K562 (cell line): ENCODE data around the gene TCF7. TPM values are rescaled to one million over a fixed set of nuclear protein-coding genes. Genes with fewer than 3 reads are reported as not detected.

Source experiments
- ATAC-seq: fragments of 200-7000 bp; cut with Tn5 transposase; 3 replicates; pipeline ENCODE4 v1.9.1; 2020; ENCODE audit warnings: moderate library complexity
- BruUV-seq: library from RNA; stranded (reverse); fragments of 400-500 nt; replicated peaks from 2 replicates; lab custom pipeline; 2021; lab: Mats Ljungman, UMichigan
- CTCF ChIA-PET: fragments of 300-600 bp; formaldehyde crosslinking; extraction: SDS; loops from one replicate; lab custom pipeline; 2021; ENCODE audit warnings: low intra/inter-chr PET ratio; lab: Yijun Ruan, JAX
- POLR2A ChIA-PET: fragments of 300-600, 350-650 bp; sonication (Branson Sonifier 250); formaldehyde crosslinking; extraction: SDS; loops from one replicate; lab custom pipeline; 2021; ENCODE audit warnings: antibody characterized with exemption, inconsistent platforms; lab: Yijun Ruan, JAX
- DNase-seq, 4 experiments: peaks; one replicate each; pipeline versions ENCODE4 v3.0.0 to v3.0.0-alpha.2; 2011 to 2018; ENCODE audit warnings: low spot score in 3 of 4, mixed read lengths in 3 of 4; ENCODE audit errors: extremely low read depth in 1 of 4
- FAIRE-seq: peaks from 2 replicates; lab custom pipeline; 2011; peaks lifted over from hg19 to GRCh38; lab: Jason Lieb, UNC
- H2AFZ ChIP-seq: 2 replicates; pipeline ENCODE4 v1.6.0; 2011; ENCODE audit warnings: low read depth, low read length, control low read depth, inconsistent platforms
- H3K27ac ChIP-seq: fragments of 200-600 bp; 3 replicates; pipeline ENCODE4 v1.8.0; 2011; ENCODE audit warnings: low read depth, mild to moderate bottlenecking, control low read depth, inconsistent platforms, low read length, moderate library complexity, mixed read lengths; ENCODE audit errors: extremely low read depth
- H3K27me3 ChIP-seq, 2 experiments: fragments of 300-600 bp in 1 of 2; 2 replicates in 1 of 2; 3 replicates in 1 of 2; pipeline versions ENCODE4 v1.6.0 to v1.8.0; 2011; ENCODE audit warnings: inconsistent platforms in 2 of 2, low read length in 2 of 2, mild to moderate bottlenecking in 1 of 2, mixed read lengths in 1 of 2, moderate library complexity in 1 of 2; ENCODE audit not compliant: control insufficient read depth in 2 of 2, insufficient read depth in 2 of 2
- H3K36me3 ChIP-seq: fragments of 300-600 bp; 3 replicates; pipeline ENCODE4 v1.8.0; 2011; ENCODE audit warnings: mild to moderate bottlenecking, low read length, inconsistent platforms; ENCODE audit not compliant: control insufficient read depth, insufficient read depth
- H3K4me1 ChIP-seq, 2 experiments: fragments of 200-600 bp in 1 of 2; replicated peaks in 1 of 2; 2 replicates in 1 of 2; 3 replicates in 1 of 2; pipeline versions ENCODE4 v1.5.1 to v1.8.0; 2011; ENCODE audit warnings: inconsistent platforms in 2 of 2, low read length in 2 of 2, mild to moderate bottlenecking in 1 of 2, mixed read lengths in 1 of 2, moderate library complexity in 1 of 2; ENCODE audit not compliant: control insufficient read depth in 2 of 2, insufficient read depth in 2 of 2
- H3K4me2 ChIP-seq: 2 replicates; pipeline ENCODE4 v1.6.1; 2011; ENCODE audit warnings: low read length, control low read depth, inconsistent platforms, mixed read lengths; ENCODE audit not compliant: insufficient read depth
- H3K4me3 ChIP-seq: fragments of 200-600 bp; sonication (generic), shearing (Covaris generic); 2 replicates; pipeline ENCODE4 v1.5.1; 2016; ENCODE audit warnings: control low read depth, inconsistent platforms
- H3K79me2 ChIP-seq: fragments of 200-600 bp; 3 replicates; pipeline ENCODE4 v1.8.0; 2011; ENCODE audit warnings: low read length, inconsistent platforms; ENCODE audit not compliant: control insufficient read depth, insufficient read depth
- H3K9ac ChIP-seq, 2 experiments: 2 replicates each; pipeline versions ENCODE4 v1.6.0 to v1.6.1; 2011; ENCODE audit warnings: low read depth in 2 of 2, low read length in 2 of 2, control low read depth in 1 of 2, inconsistent platforms in 1 of 2, mild to moderate bottlenecking in 1 of 2, mixed read lengths in 1 of 2; ENCODE audit not compliant: insufficient read depth in 1 of 2
- H3K9me1 ChIP-seq: one replicate; pipeline ENCODE4 v1.6.0; 2011; ENCODE audit warnings: inconsistent platforms, mild to moderate bottlenecking, low read length, moderate library complexity; ENCODE audit not compliant: control insufficient read depth, insufficient read depth
- H3K9me3 ChIP-seq: replicated peaks from 2 replicates; pipeline ENCODE4 v1.5.1; 2011; ENCODE audit warnings: low read depth, low read length, inconsistent platforms; ENCODE audit not compliant: control insufficient read depth, insufficient read depth
- H4K20me1 ChIP-seq: replicated peaks from 2 replicates; pipeline ENCODE4 v1.6.1; 2011; ENCODE audit warnings: low read length, inconsistent platforms, mixed read lengths; ENCODE audit not compliant: control insufficient read depth, insufficient read depth
- E2F5 ChIP-seq: sonication (generic); formaldehyde crosslinking; IDR thresholded peaks from 2 replicates; pipeline ENCODE4 v1.8.0; 2022; ENCODE audit warnings: mild to moderate bottlenecking, missing genetic modification reagents
- POLR2AphosphoS5 ChIP-seq: IDR thresholded peaks from 2 replicates; pipeline ENCODE4 v1.6.1; 2011; ENCODE audit warnings: mild to moderate bottlenecking, low read depth, low read length, moderate library complexity; ENCODE audit not compliant: control insufficient read depth, insufficient read depth
- POLR2G ChIP-seq: fragments of 200-400 bp; formaldehyde crosslinking; IDR thresholded peaks from 2 replicates; pipeline ENCODE4 v1.6.1; 2017; ENCODE audit warnings: low read depth, mild to moderate bottlenecking, antibody characterized with exemption, low read length, moderate library complexity
- WGBS: fragments of 100-300 bp; shearing (Covaris generic); methylation state at CpG from one replicate; pipeline ENCODE4 v1.1.6; 2016; ENCODE audit warnings: low coverage, mixed read lengths; ENCODE audit not compliant: insufficient coverage; ENCODE audit errors: missing lambda C conversion rate; 5-methylcytosine and 5-hydroxymethylcytosine counted together
- in situ Hi-C: fragments of 300-500 bp; cut with MboI; formaldehyde crosslinking; loops from 4 replicates; pipeline ENCODE4 v1.15.0; 2018; ENCODE audit warnings: inconsistent platforms, mixed read lengths
- intact Hi-C: fragments of 100-400 bp; cut with micrococcal nuclease; formaldehyde crosslinking; loops from 2 replicates; pipeline ENCODE4 v1.14.2; 2022
- polyA plus RNA-seq, 8 experiments: library from polyadenylated mRNA; depleted of rRNA in 4 of 8; stranded (reverse) in 5 of 8; unstranded in 3 of 8; fragments of >200 nt; fragmentation: Nextera tagmentation in 2 of 8; fragmentation: Illumina TruSeq in 1 of 8; extraction: Ambion mirVana in 2 of 8; extraction: Trizol in 1 of 8; gene quantifications; 2 replicates each; pipeline versions ENCODE4 v1.2.1 to v1.2.3, GENCODE V29; 2011 to 2014; ENCODE audit warnings: inconsistent platforms in 1 of 8, missing spikeins in 1 of 8
- total RNA-seq, 7 experiments: library from RNA; depleted of rRNA in 6 of 7; stranded (reverse); fragments of >200 nt in 6 of 7; fragmentation: Illumina TruSeq in 2 of 7; extraction: Trizol in 2 of 7; gene quantifications; 2 replicates each; pipeline versions ENCODE4 v1.2.1 to v1.2.3, GENCODE V29; 2011 to 2021; ENCODE audit warnings: low replicate concordance in 1 of 7
- TF ChIP-seq, protein P1 (sequence below): sonication (generic); formaldehyde crosslinking; IDR thresholded peaks from 2 replicates; pipeline ENCODE4 v1.8.0; 2022; ENCODE audit warnings: missing genetic modification reagents, mild to moderate bottlenecking, borderline replicate concordance
- TF ChIP-seq, protein P2 (sequence below): fragments of 200-400 bp; formaldehyde crosslinking; IDR thresholded peaks from 2 replicates; pipeline ENCODE4 v1.6.1; 2017; ENCODE audit warnings: mild to moderate bottlenecking, low read depth, low read length, moderate library complexity

Gene TCF7
- total and polyA plus RNA-seq, 9 of the 15 experiments (the other 6 are each of a cell fraction or from before 2014, with no cell fraction given), result 1.6 to 14.9 (median 4.2) TPM

- DNase-seq, result no peak
Measured at GRCh38 chr5:134142806-134143205, 28.3 kb downstream of the TCF7 start.

GRCh38 chr5:134143431-134143830, 28.9 kb downstream of the TCF7 start:
- H2AFZ ChIP-seq, result no peak overlapping the region
- TF ChIP-seq, protein P1, sequence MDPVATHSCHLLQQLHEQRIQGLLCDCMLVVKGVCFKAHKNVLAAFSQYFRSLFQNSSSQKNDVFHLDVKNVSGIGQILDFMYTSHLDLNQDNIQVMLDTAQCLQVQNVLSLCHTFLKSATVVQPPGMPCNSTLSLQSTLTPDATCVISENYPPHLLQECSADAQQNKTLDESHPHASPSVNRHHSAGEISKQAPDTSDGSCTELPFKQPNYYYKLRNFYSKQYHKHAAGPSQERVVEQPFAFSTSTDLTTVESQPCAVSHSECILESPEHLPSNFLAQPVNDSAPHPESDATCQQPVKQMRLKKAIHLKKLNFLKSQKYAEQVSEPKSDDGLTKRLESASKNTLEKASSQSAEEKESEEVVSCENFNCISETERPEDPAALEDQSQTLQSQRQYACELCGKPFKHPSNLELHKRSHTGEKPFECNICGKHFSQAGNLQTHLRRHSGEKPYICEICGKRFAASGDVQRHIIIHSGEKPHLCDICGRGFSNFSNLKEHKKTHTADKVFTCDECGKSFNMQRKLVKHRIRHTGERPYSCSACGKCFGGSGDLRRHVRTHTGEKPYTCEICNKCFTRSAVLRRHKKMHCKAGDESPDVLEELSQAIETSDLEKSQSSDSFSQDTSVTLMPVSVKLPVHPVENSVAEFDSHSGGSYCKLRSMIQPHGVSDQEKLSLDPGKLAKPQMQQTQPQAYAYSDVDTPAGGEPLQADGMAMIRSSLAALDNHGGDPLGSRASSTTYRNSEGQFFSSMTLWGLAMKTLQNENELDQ (CRISPR knock-in tag), result no peak
- 0 out of 2 replicates have a peak, but pooled peaks have one; percentile 19 for TF ChIP-seq POLR2AphosphoS5
- TF ChIP-seq, protein P2, sequence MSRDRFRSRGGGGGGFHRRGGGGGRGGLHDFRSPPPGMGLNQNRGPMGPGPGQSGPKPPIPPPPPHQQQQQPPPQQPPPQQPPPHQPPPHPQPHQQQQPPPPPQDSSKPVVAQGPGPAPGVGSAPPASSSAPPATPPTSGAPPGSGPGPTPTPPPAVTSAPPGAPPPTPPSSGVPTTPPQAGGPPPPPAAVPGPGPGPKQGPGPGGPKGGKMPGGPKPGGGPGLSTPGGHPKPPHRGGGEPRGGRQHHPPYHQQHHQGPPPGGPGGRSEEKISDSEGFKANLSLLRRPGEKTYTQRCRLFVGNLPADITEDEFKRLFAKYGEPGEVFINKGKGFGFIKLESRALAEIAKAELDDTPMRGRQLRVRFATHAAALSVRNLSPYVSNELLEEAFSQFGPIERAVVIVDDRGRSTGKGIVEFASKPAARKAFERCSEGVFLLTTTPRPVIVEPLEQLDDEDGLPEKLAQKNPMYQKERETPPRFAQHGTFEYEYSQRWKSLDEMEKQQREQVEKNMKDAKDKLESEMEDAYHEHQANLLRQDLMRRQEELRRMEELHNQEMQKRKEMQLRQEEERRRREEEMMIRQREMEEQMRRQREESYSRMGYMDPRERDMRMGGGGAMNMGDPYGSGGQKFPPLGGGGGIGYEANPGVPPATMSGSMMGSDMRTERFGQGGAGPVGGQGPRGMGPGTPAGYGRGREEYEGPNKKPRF, result no peak
- H3K4me2 ChIP-seq, result no peak overlapping the region
- FAIRE-seq (no peak), ATAC-seq (no peak), DNase-seq (no peak)
- H3K9me1 ChIP-seq, result peaks cover 5% of the 10 kb centered on the region
- no peak overlapping the region for H3K9ac ChIP-seq
- CTCF ChIA-PET, result interaction anchor here (0.7 kb wide), 1 partner anchor 104 kb away, joined by 3 read pairs; no protein-coding TSS in a partner anchor
- peaks cover 30% of the 10 kb centered on the region for H3K79me2 ChIP-seq
- H3K9me3 ChIP-seq, result no peaks in the 10 kb centered on the region
- POLR2A ChIA-PET, result interaction anchor here (0.7 to 1.5 kb wide), 6 partner anchors 10 to 437 kb away, joined by 3 to 8 read pairs (median 4); no protein-coding TSS in a partner anchor
- H3K27ac ChIP-seq, result no peak overlapping the region
- no peaks in the 10 kb centered on the region for H3K27me3 ChIP-seq
- intact Hi-C loops (no loop called here), in situ Hi-C loops (no loop called here)
- no peak overlapping the region for H3K4me3 ChIP-seq
- H3K36me3 ChIP-seq, result peaks cover 83% of the 10 kb centered on the region
- H3K4me1 ChIP-seq, result peaks cover 7 to 35% of the 10 kb centered on the region in 2 experiments; a peak in 4 of 5 replicates
- BruUV-seq, result no TSS peak
- WGBS, result 90% methylated on average over 3 of the region's 5 CpGs
- peaks cover 38% of the 10 kb centered on the region for H4K20me1 ChIP-seq

More at GRCh38 chr5:134142806-134143205, 28.3 kb downstream of the TCF7 start:
- FAIRE-seq, result no peak
- peaks cover 5% of the 10 kb centered on the region for H3K9me1 ChIP-seq
- in situ Hi-C loops (no loop called here), intact Hi-C loops (no loop called here)
- TF ChIP-seq E2F5 (CRISPR knock-in tag) (no peak), POLR2G (peak; percentile 62)
- TF ChIP-seq, all 486 proteins: peak for 1
- no peaks in the 10 kb centered on the region for H3K9me3 ChIP-seq
- peaks cover 10 to 37% of the 10 kb centered on the region in 2 experiments; a peak in 4 of 5 replicates for H3K4me1 ChIP-seq
- H3K79me2 ChIP-seq, result peaks cover 31% of the 10 kb centered on the region
- peak overlapping the region in 1 of 2 experiments; percentile 23; a peak in 1 of 4 replicates for H3K9ac ChIP-seq
- H3K4me2 ChIP-seq, result no peak overlapping the region
- BruUV-seq, result no TSS peak
- no peak overlapping the region for H2AFZ ChIP-seq
- ChIA-PET CTCF (no interaction called here), POLR2A (interaction anchor here (1.2 to 1.5 kb wide), 2 partner anchors 10 to 44 kb away, joined by 4 to 8 read pairs; no protein-coding TSS in a partner anchor)
- peaks cover 38% of the 10 kb centered on the region for H4K20me1 ChIP-seq
- peaks cover 83% of the 10 kb centered on the region for H3K36me3 ChIP-seq
- ATAC-seq, result no peak
- 93% methylated on average over 12 of the region's 12 CpGs for WGBS
- H3K27me3 ChIP-seq, result no peaks in the 10 kb centered on the region
- H3K4me3 ChIP-seq, result no peak overlapping the region
- no peak overlapping the region for H3K27ac ChIP-seq
